Kidney (tissue), 14 donors: ENCODE results near the gene ST3GAL5. TPM values are rescaled to one million over a fixed set of nuclear protein-coding genes. Genes with fewer than 3 reads are reported as not detected.

Experiments used
- DNase-seq, 5 donors: peaks; one replicate each; pipeline ENCODE4 v3.0.0-alpha.2; 2013 to 2020
- FAIRE-seq: peaks from 2 replicates; lab custom pipeline; 2012; peaks lifted over from hg19 to GRCh38; lab: Jason Lieb, UNC
- H3K27ac ChIP-seq, 2 donors: one replicate each; pipeline ENCODE4 v1.7.0; 2013; ENCODE audit warnings: low read depth in 2 of 2, low read length in 2 of 2, inconsistent platforms in 1 of 2
- H3K27me3 ChIP-seq: one replicate; pipeline ENCODE4 v1.7.1; 2013; ENCODE audit warnings: low read length, inconsistent platforms; ENCODE audit not compliant: control insufficient read depth, insufficient read depth
- H3K36me3 ChIP-seq, 3 donors: one replicate each; pipeline versions ENCODE4 v1.7.0 to v1.7.1; 2013; ENCODE audit warnings: low read length in 3 of 3, control low read depth in 1 of 3, inconsistent platforms in 1 of 3; ENCODE audit not compliant: insufficient read depth in 3 of 3, control insufficient read depth in 2 of 3
- H3K4me1 ChIP-seq, 3 donors: one replicate each; pipeline versions ENCODE4 v1.7.0 to v1.7.1; 2013; ENCODE audit warnings: low read length in 3 of 3, inconsistent platforms in 1 of 3, low read depth in 1 of 3; ENCODE audit not compliant: control insufficient read depth in 2 of 3, insufficient read depth in 2 of 3
- H3K4me3 ChIP-seq, 3 donors: one replicate each; pipeline versions ENCODE4 v1.7.0 to v1.8.1; 2013; ENCODE audit warnings: low read length in 3 of 3, control low read depth in 1 of 3, inconsistent platforms in 1 of 3
- H3K9ac ChIP-seq, 3 donors: one replicate each; pipeline versions ENCODE4 v1.7.0 to v1.7.1; 2013; ENCODE audit warnings: low read length in 3 of 3, control low read depth in 1 of 3, inconsistent platforms in 1 of 3
- H3K9me3 ChIP-seq, 3 donors: one replicate each; pipeline versions ENCODE4 v1.7.0 to v1.7.1; 2013; ENCODE audit warnings: low read length in 3 of 3, control low read depth in 1 of 3, inconsistent platforms in 1 of 3; ENCODE audit not compliant: control insufficient read depth in 2 of 3, insufficient read depth in 1 of 3
- CTCF ChIP-seq: IDR thresholded peaks from 3 replicates; pipeline ENCODE4 v1.5.1; 2012; ENCODE audit warnings: mild to moderate bottlenecking, moderate library complexity, borderline replicate concordance; ENCODE audit not compliant: insufficient read depth; ENCODE audit errors: extremely low read depth
- intact Hi-C: fragments of 100-400 bp; cut with DNase I; formaldehyde crosslinking; loops from one replicate; pipeline ENCODE4 v1.11.1; 2022
- polyA plus RNA-seq: library from polyadenylated mRNA; stranded (reverse); fragments of 350-450 nt; fragmentation: Illumina TruSeq; extraction: RNeasy Lipid Tissue Mini Kit (QIAGEN cat#74804); gene quantifications from one replicate; pipeline ENCODE4 v1.2.3, GENCODE V29; 2014; ENCODE audit warnings: low read depth, low replicate concordance; ENCODE audit not compliant: insufficient read depth
- total RNA-seq: library from RNA; stranded (reverse); fragmentation: NEBNext Ultra II Directional; extraction: Animal tissue kit (Norgen Biotek cat#: 25700); gene quantifications from one replicate; pipeline ENCODE4 v1.2.1, GENCODE V29; 2021
- donor health status: control.
- donor health status: control.
- donor health status: control.
- donor health status: control.
- donor health status: control.
- donor health status: DM: yes; HTN: yes; CAD: no.
- donor health status: Normal renal cell carcinoma (clear cell type).

The ST3GAL5 gene
- total and polyA plus RNA-seq, 2 donors from 2014 or later = 7.0 to 14.6 TPM

GRCh38 chr2:85858841-85859240 is 29.9 kb downstream of the ST3GAL5 start:
- H3K36me3 ChIP-seq = no peaks in the 10 kb centered on the region
- no peak overlapping the region for H3K4me3 ChIP-seq
- no peaks in the 10 kb centered on the region for H3K27me3 ChIP-seq
- H3K9ac ChIP-seq = no peak overlapping the region
- H3K9me3 ChIP-seq = no peaks in the 10 kb centered on the region
- intact Hi-C loops = no loop called here
- DNase-seq (no peak), FAIRE-seq (no peak)
- H3K4me1 ChIP-seq = no peaks in the 10 kb centered on the region
- TF ChIP-seq CTCF = no peak
- no peak overlapping the region for H3K27ac ChIP-seq

GRCh38 chr2:85854897-85855296 is 33.9 kb downstream of the ST3GAL5 start:
- no peak for FAIRE-seq
- Histone ChIP-seq H3K4me1 (peaks cover 0 to 4% (median 3%) of the 10 kb centered on the region in 3 donors), H3K27ac (no peak overlapping the region), H3K27me3 (no peaks in the 10 kb centered on the region), H3K4me3 (no peak overlapping the region), H3K9me3 (no peaks in the 10 kb centered on the region), H3K36me3 (no peaks in the 10 kb centered on the region), H3K9ac (no peak overlapping the region)
- DNase-seq = no peak
- intact Hi-C loops = no loop called here
- TF ChIP-seq CTCF = no peak

GRCh38 chr2:85854166-85854509 is 34.7 kb downstream of the ST3GAL5 start:
- no peak for TF ChIP-seq CTCF
- peak overlapping the region in 1 of 2 donors; percentile 34 for H3K27ac ChIP-seq
- intact Hi-C loops = no loop called here
- peaks cover 0 to 4% (median 3%) of the 10 kb centered on the region in 3 donors for H3K4me1 ChIP-seq
- H3K9ac ChIP-seq = no peak overlapping the region
- no peaks in the 10 kb centered on the region for H3K36me3 ChIP-seq
- no peaks in the 10 kb centered on the region for H3K9me3 ChIP-seq
- FAIRE-seq (no peak), DNase-seq (no peak)
- no peaks in the 10 kb centered on the region for H3K27me3 ChIP-seq
- H3K4me3 ChIP-seq = no peak overlapping the region

- intact Hi-C loops = no loop called here
- no peaks in the 10 kb centered on the region for H3K9me3 ChIP-seq
- H3K27ac ChIP-seq = peak overlapping the region; percentile 66 to 79
- H3K36me3 ChIP-seq = no peaks in the 10 kb centered on the region
- H3K4me3 ChIP-seq = no peak overlapping the region
- peak overlapping the region in 1 of 3 donors; percentile 16 for H3K9ac ChIP-seq
- no peaks in the 10 kb centered on the region for H3K27me3 ChIP-seq
- DNase-seq (no peak), FAIRE-seq (no peak)
- H3K4me1 ChIP-seq = peaks cover 0 to 4% (median 3%) of the 10 kb centered on the region in 3 donors
- TF ChIP-seq CTCF = no peak
These were observed 35.2 kb downstream of the ST3GAL5 start for GRCh38 chr2:85853499-85854165.
